DND-41 (cell line): ENCODE data around the gene AOPEP.

Experiments
- ATAC-seq: fragments of 200-7000 bp; cut with Tn5 transposase; 3 replicates; pipeline ENCODE4 v1.9.1; 2021; ENCODE audit warnings: low read depth; ENCODE audit not compliant: insufficient read depth
- DNase-seq: peaks from one replicate; pipeline ENCODE4 v3.0.0-alpha.2; 2020
- H2AFZ ChIP-seq: 2 replicates; pipeline ENCODE4 v1.6.0; 2012; ENCODE audit warnings: low read depth, low read length
- H3K27ac ChIP-seq: 2 replicates; pipeline ENCODE4 v1.5.1; 2012; ENCODE audit warnings: low read length, inconsistent platforms
- H3K27me3 ChIP-seq: fragments of 200-600 bp; sonication (generic); 2 replicates; pipeline ENCODE4 v1.6.0; 2012; ENCODE audit warnings: low read length, mild to moderate bottlenecking, inconsistent platforms; ENCODE audit not compliant: insufficient read depth, poor library complexity
- H3K36me3 ChIP-seq: 2 replicates; pipeline ENCODE4 v1.5.1; 2012; ENCODE audit warnings: low read length, inconsistent platforms; ENCODE audit not compliant: insufficient read depth
- H3K4me1 ChIP-seq: 2 replicates; pipeline ENCODE4 v1.5.1; 2012; ENCODE audit warnings: mild to moderate bottlenecking, low read length; ENCODE audit not compliant: insufficient read depth
- H3K4me2 ChIP-seq: 2 replicates; pipeline ENCODE4 v1.6.0; 2012; ENCODE audit warnings: mild to moderate bottlenecking, moderate library complexity, low read length, inconsistent platforms; ENCODE audit not compliant: insufficient read depth
- H3K4me3 ChIP-seq, 2 experiments: fragments of 200-600 bp in 1 of 2; shearing (Covaris generic) in 1 of 2; 2 replicates each; pipeline ENCODE4 v1.5.1; 2012 to 2016; ENCODE audit warnings: inconsistent platforms in 2 of 2, low read length in 2 of 2, mild to moderate bottlenecking in 2 of 2, low read depth in 1 of 2, moderate library complexity in 1 of 2
- H3K79me2 ChIP-seq: 2 replicates; pipeline ENCODE4 v1.6.0; 2012; ENCODE audit warnings: low read length, inconsistent platforms; ENCODE audit not compliant: insufficient read depth
- H3K9ac ChIP-seq: 2 replicates; pipeline ENCODE4 v1.6.0; 2012; ENCODE audit warnings: low read depth, mild to moderate bottlenecking, inconsistent platforms, low read length, moderate library complexity
- H3K9me3 ChIP-seq: 2 replicates; pipeline ENCODE4 v1.5.1; 2012; ENCODE audit warnings: low read length, moderate library complexity, mild to moderate bottlenecking, inconsistent platforms; ENCODE audit not compliant: insufficient read depth, severe bottlenecking
- H4K20me1 ChIP-seq: 2 replicates; pipeline ENCODE4 v1.6.0; 2012; ENCODE audit warnings: low read length; ENCODE audit not compliant: insufficient read depth
- CTCF ChIP-seq: IDR thresholded peaks from 2 replicates; pipeline ENCODE4 v1.5.1; 2012; ENCODE audit warnings: borderline replicate concordance, low read length, moderate library complexity, mild to moderate bottlenecking; ENCODE audit not compliant: poor library complexity, severe bottlenecking; ENCODE audit errors: extremely low read depth
- EZH2 ChIP-seq: IDR thresholded peaks from 3 replicates; pipeline ENCODE4 v1.6.1; 2012; ENCODE audit warnings: borderline replicate concordance, low read depth, mild to moderate bottlenecking, moderate library complexity, low read length, inconsistent platforms; ENCODE audit not compliant: severe bottlenecking

AOPEP gene

GRCh38 chr9:94705162-94705702 is 21.3 kb upstream of the AOPEP start:
- H3K4me1 ChIP-seq = no peaks in the 10 kb centered on the region
- TF ChIP-seq CTCF = no peak
- TF ChIP-seq EZH2 = no peak
- H3K27me3 ChIP-seq = peaks cover 4% of the 10 kb centered on the region
- H4K20me1 ChIP-seq = no peaks in the 10 kb centered on the region
- DNase-seq = no peak
- H3K9me3 ChIP-seq = no peaks in the 10 kb centered on the region
- ATAC-seq = no peak
- no peak overlapping the region for H2AFZ ChIP-seq
- H3K4me2 ChIP-seq = no peak overlapping the region
- no peaks in the 10 kb centered on the region for H3K36me3 ChIP-seq
- no peaks in the 10 kb centered on the region for H3K79me2 ChIP-seq
- no peak overlapping the region for H3K4me3 ChIP-seq
- no peak overlapping the region for H3K9ac ChIP-seq
- H3K27ac ChIP-seq = no peak overlapping the region

GRCh38 chr9:94706922-94707321 is 19.6 kb upstream of the AOPEP start:
- Histone ChIP-seq H3K9ac (no peak overlapping the region), H3K4me2 (no peak overlapping the region), H3K9me3 (no peaks in the 10 kb centered on the region), H3K36me3 (no peaks in the 10 kb centered on the region), H3K27me3 (peaks cover 4% of the 10 kb centered on the region), H2AFZ (no peak overlapping the region), H3K79me2 (no peaks in the 10 kb centered on the region), H3K4me1 (no peaks in the 10 kb centered on the region), H3K4me3 (no peak overlapping the region), H3K27ac (no peak overlapping the region), H4K20me1 (no peaks in the 10 kb centered on the region)
- ATAC-seq (no peak), DNase-seq (no peak)
- TF ChIP-seq CTCF = no peak
- TF ChIP-seq EZH2 = no peak

DNA sequence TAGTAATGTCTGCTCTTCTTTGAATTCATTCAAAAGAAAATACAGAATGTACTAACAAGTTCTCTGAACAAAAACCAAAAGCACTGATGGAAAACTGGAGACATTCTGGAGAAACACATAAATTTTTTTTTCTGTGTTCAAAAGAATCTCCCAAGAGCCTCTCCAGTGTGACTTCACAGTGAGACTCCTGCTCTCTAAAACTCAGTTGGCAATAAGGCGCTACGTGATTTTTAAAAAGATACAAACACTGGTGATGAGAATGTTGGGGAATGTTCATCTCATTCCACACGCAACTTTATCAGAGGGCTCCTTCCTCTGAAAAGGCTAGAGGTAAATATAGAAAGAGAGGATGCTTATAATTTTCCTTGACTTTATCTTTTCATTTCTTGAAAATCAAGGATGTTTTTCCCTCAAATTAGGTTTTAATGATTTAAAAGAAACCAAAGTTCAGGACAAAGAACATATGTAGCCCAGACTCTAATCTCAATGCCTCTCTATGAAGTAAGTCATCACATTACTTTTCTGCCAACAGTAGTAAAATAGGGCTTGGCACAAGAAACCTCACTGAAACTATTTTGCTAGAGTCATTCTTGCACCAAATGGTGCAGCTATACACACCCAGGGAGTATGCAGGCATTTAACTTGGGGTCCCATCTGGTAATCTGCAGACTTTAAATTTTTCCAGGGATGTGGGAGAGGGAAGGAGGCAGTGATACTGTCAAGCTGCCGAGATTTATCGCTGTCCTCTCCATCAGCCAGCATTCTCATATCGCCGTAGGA is 12.9 kb upstream of the AOPEP start:
- Histone ChIP-seq H3K4me3 (no peak overlapping the region), H4K20me1 (no peaks in the 10 kb centered on the region), H2AFZ (no peak overlapping the region), H3K9ac (no peak overlapping the region), H3K9me3 (no peaks in the 10 kb centered on the region), H3K36me3 (no peaks in the 10 kb centered on the region), H3K4me1 (no peaks in the 10 kb centered on the region), H3K27me3 (peaks cover 2% of the 10 kb centered on the region), H3K27ac (no peak overlapping the region), H3K79me2 (no peaks in the 10 kb centered on the region), H3K4me2 (no peak overlapping the region)
- ATAC-seq (no peak), DNase-seq (no peak)
- TF ChIP-seq EZH2 = no peak
- TF ChIP-seq CTCF = no peak
